K562 (cell line): ENCODE measurements around the gene AKT1.

Experiments
- BCL6 ChIP-seq: fragments of 250-450 bp; sonication (Bioruptor Pico); IDR thresholded peaks from 2 replicates; pipeline ENCODE4 v1.4.0; 2020
- E2F8 ChIP-seq: fragments of 450-650 bp; IDR thresholded peaks from 2 replicates; pipeline ENCODE4 v1.7.1; 2018; ENCODE audit warnings: mild to moderate bottlenecking, low read depth; ENCODE audit not compliant: partially characterized antibody
- HMGXB4 ChIP-seq: sonication (generic); formaldehyde crosslinking; IDR thresholded peaks from 2 replicates; pipeline ENCODE4 v1.8.1; 2023; ENCODE audit warnings: mild to moderate bottlenecking, missing genetic modification reagents
- PATZ1 ChIP-seq: fragments of 250-450 bp; sonication (Bioruptor Pico); IDR thresholded peaks from 2 replicates; pipeline ENCODE4 v1.5.0; 2020; ENCODE audit warnings: mild to moderate bottlenecking, borderline replicate concordance
- POLR2A ChIP-seq: fragments of 450-650 bp; conservative IDR thresholded peaks from 2 replicates; pipeline ENCODE4 v1.6.1; 2016
- SMAD4 ChIP-seq: fragments of 250-450 bp; sonication (Bioruptor Pico); conservative IDR thresholded peaks from 2 replicates; pipeline ENCODE4 v1.8.0; 2021; ENCODE audit warnings: inconsistent platforms, mild to moderate bottlenecking, moderate library complexity
- TAF1 ChIP-seq: IDR thresholded peaks from 2 replicates; pipeline ENCODE4 v1.6.1; 2011; ENCODE audit warnings: mild to moderate bottlenecking, low read length, moderate library complexity; ENCODE audit not compliant: insufficient read depth, control insufficient read depth, severe bottlenecking; ENCODE audit errors: extremely low read depth
- ZBED1 ChIP-seq: IDR thresholded peaks from 2 replicates; pipeline ENCODE4 v1.6.1; 2014
- ZBTB7A ChIP-seq: IDR thresholded peaks from 2 replicates; pipeline ENCODE4 v1.6.1; 2011; ENCODE audit warnings: low read depth, mild to moderate bottlenecking, low read length, moderate library complexity, borderline replicate concordance; ENCODE audit not compliant: control insufficient read depth
- ZNF143 ChIP-seq: sonication (generic); formaldehyde crosslinking; IDR thresholded peaks from 2 replicates; pipeline ENCODE4 v1.9.0; 2022; ENCODE audit warnings: mild to moderate bottlenecking, missing genetic modification reagents
- ZNF184 ChIP-seq: sonication (generic); formaldehyde crosslinking; IDR thresholded peaks from 2 replicates; pipeline ENCODE4 v1.5.0; 2020; ENCODE audit warnings: missing genetic modification reagents
- ZNF280A ChIP-seq: fragments of 450-650 bp; IDR thresholded peaks from 2 replicates; pipeline ENCODE4 v1.6.1; 2018; ENCODE audit warnings: mild to moderate bottlenecking, low read depth; ENCODE audit not compliant: partially characterized antibody
- ZNF655 ChIP-seq: fragments of 250-450 bp; sonication (Bioruptor Pico); IDR thresholded peaks from 2 replicates; pipeline ENCODE4 v1.5.0; 2021

GRCh38 chr14:104794993-104795780 is at the start of gene AKT1:
- no peak for TF ChIP-seq ZBED1
- no peak for TF ChIP-seq ZBTB7A
- TF ChIP-seq TAF1 = no peak
- TF ChIP-seq POLR2A = no peak
- TF ChIP-seq E2F8 = no peak
- no peak for TF ChIP-seq PATZ1 (CRISPR knock-in tag)
- no peak for TF ChIP-seq BCL6 (CRISPR knock-in tag)
- TF ChIP-seq HMGXB4 (CRISPR knock-in tag) = no peak
- TF ChIP-seq ZNF655 (CRISPR knock-in tag) = no peak
- TF ChIP-seq SMAD4 (CRISPR knock-in tag) = no peak
- no peak for TF ChIP-seq ZNF184 (CRISPR knock-in tag)
- TF ChIP-seq ZNF280A = no peak
- TF ChIP-seq ZNF143 (CRISPR knock-in tag) = no peak
